Spleen (tissue), 11 donors: ENCODE results near the gene POLA1. TPM values are rescaled to one million over a fixed set of nuclear protein-coding genes. Genes with fewer than 3 reads are reported as not detected.

Experiments used
- DNase-seq: peaks from one replicate; pipeline ENCODE4 v3.0.0-alpha.2; 2020
- H3K27ac ChIP-seq, 8 donors: fragments of 200-600 bp; sonication (generic) in 7 of 8; 1 replicate in 4 of 8; 2 replicates in 4 of 8; pipeline versions ENCODE4 v1.5.0 to v1.8.0; 2016 to 2021; ENCODE audit warnings: inconsistent platforms in 4 of 8, mild to moderate bottlenecking in 4 of 8, moderate library complexity in 1 of 8
- H3K27me3 ChIP-seq, 7 donors: fragments of 200-600 bp; sonication (generic) in 6 of 7; replicated peaks in 1 of 7; 1 replicate in 4 of 7; 2 replicates in 3 of 7; pipeline versions ENCODE4 v1.5.0 to v1.8.0; 2016 to 2021; ENCODE audit warnings: inconsistent platforms in 3 of 7, mild to moderate bottlenecking in 1 of 7
- H3K36me3 ChIP-seq, 6 donors: fragments of 200-600 bp; sonication (generic) in 5 of 6; 1 replicate in 4 of 6; 2 replicates in 2 of 6; pipeline versions ENCODE4 v1.5.0 to v1.8.0; 2016 to 2021; ENCODE audit warnings: inconsistent platforms in 2 of 6
- H3K4me1 ChIP-seq, 6 donors: fragments of 200-600 bp; sonication (generic) in 5 of 6; 1 replicate in 3 of 6; 2 replicates in 3 of 6; pipeline versions ENCODE4 v1.5.0 to v1.8.0; 2016 to 2021; ENCODE audit warnings: inconsistent platforms in 3 of 6
- H3K4me3 ChIP-seq, 8 donors: fragments of 200-600 bp; sonication (generic) in 7 of 8; 1 replicate in 4 of 8; 2 replicates in 4 of 8; pipeline versions ENCODE4 v1.5.0 to v1.8.0; 2016 to 2021; ENCODE audit warnings: inconsistent platforms in 4 of 8, mild to moderate bottlenecking in 4 of 8, moderate library complexity in 2 of 8
- H3K9me3 ChIP-seq, 8 donors: fragments of 200-600 bp; sonication (generic) in 7 of 8; 1 replicate in 4 of 8; 2 replicates in 4 of 8; pipeline versions ENCODE4 v1.5.0 to v1.8.0; 2016 to 2021; ENCODE audit warnings: inconsistent platforms in 4 of 8
- POLR2A ChIP-seq, 3 donors: fragments of 450-650 bp; IDR thresholded peaks; one replicate each; pipeline ENCODE4 v1.5.1; 2017; ENCODE audit warnings: antibody characterized with exemption in 3 of 3, mild to moderate bottlenecking in 1 of 3
- POLR2AphosphoS5 ChIP-seq, 3 donors: sonication (generic); formaldehyde crosslinking; IDR thresholded peaks; one replicate each; pipeline ENCODE4 v1.5.1; 2017; ENCODE audit warnings: antibody characterized with exemption in 3 of 3
- WGBS, 5 donors: extraction: QIAGEN DNeasy Blood & Tissue Kit in 3 of 5; methylation state at CpG; one replicate each; pipeline versions ENCODE4 v1.1.5 to v1.1.7; 2013 to 2018; 5-methylcytosine and 5-hydroxymethylcytosine counted together
- intact Hi-C: fragments of 100-400 bp; cut with DNase I; formaldehyde crosslinking; loops from one replicate; pipeline ENCODE4 v1.15.0; 2023; ENCODE audit warnings: low total_unique reads
- polyA plus RNA-seq, 3 donors: library from polyadenylated mRNA; stranded (reverse); fragments of 200-250 nt; gene quantifications; one replicate each; pipeline ENCODE4 v1.2.1, GENCODE V29; 2013
- total RNA-seq, 7 donors: library from RNA; depleted of rRNA in 3 of 7; stranded (reverse); fragments of >200 nt in 3 of 7; fragmentation: NEBNext Ultra II Directional in 4 of 7; extraction: Animal tissue kit (Norgen Biotek cat#: 25700) in 4 of 7; gene quantifications; one replicate each; pipeline versions ENCODE4 v1.1.0 to v1.2.1, GENCODE V29; 2016 to 2021
- TF ChIP-seq, protein P1 (sequence below), 11 experiments: fragments of 200-600 bp in 7 of 11; fragments of 450-650 bp in 4 of 11; sonication (generic) in 4 of 11; IDR thresholded peaks in 8 of 11; conservative IDR thresholded peaks in 3 of 11; 1 replicate in 7 of 11; 2 replicates in 4 of 11; pipeline versions ENCODE4 v1.4.0 to v1.8.0; 2016 to 2021; ENCODE audit warnings: antibody characterized with exemption in 11 of 11, inconsistent platforms in 4 of 11, mild to moderate bottlenecking in 1 of 11
- donor health status: healthy with polysubstance abuse.
- donor health status: DM: no; HTN: no; CAD: no; lungs with moderate emphysema.
- donor health status: DM: no; HTN: no; CAD: no.
- donor health status: Bipolar disorder and iron deficiency.
- donor health status: healthy.
- donor health status: DM: no; HTN: no; CAD: no.
- donor health status: DM: yes; HTN: yes; CAD: no.

Gene POLA1
- total and polyA plus RNA-seq, 10 donors: 2.1 to 15.4 (median 10.6) TPM

DNA sequence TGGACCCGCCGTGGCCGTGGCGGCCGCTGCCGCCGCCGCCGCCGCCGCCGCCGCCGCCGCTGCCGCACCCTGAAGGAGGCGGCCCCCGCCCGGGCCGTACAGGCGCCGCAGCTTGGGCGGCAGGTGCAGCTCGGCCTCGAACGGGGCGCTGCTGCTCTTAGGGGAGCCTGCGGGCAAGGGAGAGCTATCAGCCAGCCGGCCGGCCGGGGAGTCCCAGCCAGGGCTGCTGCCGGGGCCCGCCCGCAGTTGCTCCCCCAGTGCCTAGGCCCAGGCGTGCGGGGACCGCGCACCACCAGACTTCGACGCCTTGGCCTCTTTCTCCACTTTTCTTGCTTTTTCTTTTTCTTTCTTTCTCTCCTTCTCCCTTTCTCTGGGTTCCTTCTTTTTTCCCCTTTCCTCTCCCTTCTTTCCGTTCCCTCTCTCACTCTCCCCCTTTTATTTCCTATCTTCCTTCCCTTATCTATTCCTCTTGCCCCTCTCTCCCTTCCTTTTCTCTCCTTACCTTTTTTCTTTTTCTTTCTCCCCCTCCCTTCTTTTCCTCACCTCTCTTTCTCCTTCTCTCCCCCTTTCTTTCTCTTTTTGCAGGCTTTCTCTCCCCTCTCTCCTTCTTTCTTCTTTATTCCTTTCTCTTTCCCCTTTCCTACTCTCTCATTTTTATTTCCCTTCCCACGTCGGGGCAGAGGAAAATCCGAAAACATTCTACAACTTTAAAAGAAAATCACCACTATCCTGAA, 320.1 kb downstream of the POLA1 start:
- intact Hi-C loops: no loop called here
- Histone ChIP-seq H3K4me1 (peaks cover 3 to 45% (median 20%) of the 10 kb centered on the region in 6 donors), H3K27me3 (peaks cover 4 to 99% (median 89%) of the 10 kb centered on the region in 7 donors), H3K27ac (no peak overlapping the region), H3K4me3 (peak overlapping the region in 1 of 8 donors; percentile 66), H3K9me3 (peaks cover 0 to 6% (median 0%) of the 10 kb centered on the region in 8 donors), H3K36me3 (no peaks in the 10 kb centered on the region)
- DNase-seq: no peak
- TF ChIP-seq POLR2AphosphoS5 (IDR thresholded peaks at IDR 0.05): no peak
- no peak for TF ChIP-seq POLR2A (IDR thresholded peaks at IDR 0.05)
- 4 to 37% (median 7%) methylated on average over 8 to 44 of the region's 44 CpGs for WGBS, 5 donors

DNA sequence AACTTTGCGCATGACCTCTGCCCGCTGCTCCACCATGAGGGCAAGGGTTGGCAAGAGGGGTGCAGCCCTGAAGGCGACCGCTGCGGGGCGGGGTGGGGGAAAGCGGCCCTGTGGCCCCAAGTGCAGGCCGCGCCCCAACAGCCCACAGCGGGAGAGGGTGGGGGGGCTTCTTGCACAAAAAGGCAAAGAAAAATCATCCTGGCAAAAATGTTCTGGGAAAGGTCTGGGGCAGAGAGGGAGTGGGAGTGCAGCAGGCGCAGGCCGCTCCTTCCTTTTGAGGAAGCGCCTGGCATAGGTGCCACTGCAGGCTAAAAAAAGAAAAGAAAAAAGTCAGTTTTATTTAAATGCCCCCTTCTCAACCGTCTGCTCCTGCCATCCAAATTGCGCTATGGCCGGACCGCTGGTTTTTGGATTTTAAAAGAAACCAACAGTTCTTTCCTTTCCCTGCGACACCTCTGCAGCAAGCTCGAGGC, 320.7 kb downstream of the POLA1 start:
- H3K36me3 ChIP-seq: no peaks in the 10 kb centered on the region
- WGBS, 5 donors: 24 to 45% (median 28%) methylated on average over 9 to 19 of the region's 19 CpGs
- intact Hi-C loops: no loop called here
- no peak overlapping the region for H3K4me3 ChIP-seq
- peaks cover 0 to 6% (median 0%) of the 10 kb centered on the region in 8 donors for H3K9me3 ChIP-seq
- no peak for DNase-seq
- H3K4me1 ChIP-seq: peaks cover 3 to 45% (median 20%) of the 10 kb centered on the region in 6 donors
- no peak overlapping the region for H3K27ac ChIP-seq
- H3K27me3 ChIP-seq: peaks cover 4 to 99% (median 90%) of the 10 kb centered on the region in 7 donors
- TF ChIP-seq POLR2AphosphoS5 (IDR thresholded peaks at IDR 0.05) (no peak), POLR2A (IDR thresholded peaks at IDR 0.05) (no peak)
- TF ChIP-seq, protein P1, sequence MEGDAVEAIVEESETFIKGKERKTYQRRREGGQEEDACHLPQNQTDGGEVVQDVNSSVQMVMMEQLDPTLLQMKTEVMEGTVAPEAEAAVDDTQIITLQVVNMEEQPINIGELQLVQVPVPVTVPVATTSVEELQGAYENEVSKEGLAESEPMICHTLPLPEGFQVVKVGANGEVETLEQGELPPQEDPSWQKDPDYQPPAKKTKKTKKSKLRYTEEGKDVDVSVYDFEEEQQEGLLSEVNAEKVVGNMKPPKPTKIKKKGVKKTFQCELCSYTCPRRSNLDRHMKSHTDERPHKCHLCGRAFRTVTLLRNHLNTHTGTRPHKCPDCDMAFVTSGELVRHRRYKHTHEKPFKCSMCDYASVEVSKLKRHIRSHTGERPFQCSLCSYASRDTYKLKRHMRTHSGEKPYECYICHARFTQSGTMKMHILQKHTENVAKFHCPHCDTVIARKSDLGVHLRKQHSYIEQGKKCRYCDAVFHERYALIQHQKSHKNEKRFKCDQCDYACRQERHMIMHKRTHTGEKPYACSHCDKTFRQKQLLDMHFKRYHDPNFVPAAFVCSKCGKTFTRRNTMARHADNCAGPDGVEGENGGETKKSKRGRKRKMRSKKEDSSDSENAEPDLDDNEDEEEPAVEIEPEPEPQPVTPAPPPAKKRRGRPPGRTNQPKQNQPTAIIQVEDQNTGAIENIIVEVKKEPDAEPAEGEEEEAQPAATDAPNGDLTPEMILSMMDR (IDR thresholded peaks at IDR 0.05 in 8 of 11, conservative IDR thresholded peaks at IDR 0.05 in 3 of 11): no peak

DNA sequence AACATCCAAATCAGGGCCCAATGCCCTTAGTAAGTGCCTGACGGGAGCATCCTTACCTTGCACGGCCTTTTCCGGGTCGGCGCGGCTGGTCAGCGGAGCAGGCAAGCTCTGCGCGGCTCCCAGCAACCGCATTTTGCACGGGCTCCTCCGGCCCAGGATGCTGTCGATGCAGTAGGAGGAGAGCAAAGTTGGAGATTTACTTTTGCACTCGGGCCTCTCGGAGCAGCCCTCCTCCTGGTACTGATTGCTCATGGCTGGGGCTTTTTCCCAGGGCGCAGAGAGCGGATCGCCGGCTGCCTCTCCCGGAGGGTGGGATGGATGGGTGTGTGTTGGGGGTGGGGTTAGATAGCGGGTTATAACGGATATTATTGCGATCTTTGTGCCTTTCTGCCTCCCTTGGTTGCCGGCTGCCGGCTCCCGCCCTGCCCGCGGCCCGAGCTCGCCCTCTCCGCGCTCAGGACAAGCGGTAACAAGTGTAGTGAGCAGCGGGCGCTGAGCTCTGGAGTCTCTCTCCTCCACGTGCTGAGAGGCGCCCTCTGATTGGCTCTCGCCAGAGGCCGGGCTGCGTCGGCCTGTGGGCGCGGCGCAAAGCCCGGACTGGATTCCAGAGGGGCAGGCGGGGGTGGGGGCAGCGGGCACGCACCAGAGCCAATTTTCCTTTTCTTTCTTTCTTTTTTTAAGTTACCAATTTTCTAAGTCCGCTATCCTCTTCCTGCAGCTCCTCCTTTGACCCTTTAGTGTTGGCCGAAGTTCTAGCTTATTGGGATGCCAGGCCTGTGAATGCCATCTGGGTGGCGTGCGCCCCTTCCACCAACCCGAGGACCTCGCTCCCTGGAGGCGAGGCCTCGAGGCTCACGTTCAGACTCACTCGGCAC, 322.0 kb downstream of the POLA1 start, which contains the start of gene ARX:
Gene ARX, minus strand, starts transcription at position 480 of the 875 bp plus-strand sequence. Its CDS starts 228 bp downstream, at position 252.
- Histone ChIP-seq H3K4me1 (peaks cover 3 to 56% (median 24%) of the 10 kb centered on the region in 6 donors), H3K9me3 (peaks cover 0 to 6% (median 0%) of the 10 kb centered on the region in 8 donors), H3K36me3 (no peaks in the 10 kb centered on the region), H3K4me3 (peak within 1 kb of the TSS in 1 of 8 donors; percentile 44), H3K27me3 (peaks cover 8 to 99% (median 92%) of the 10 kb centered on the region in 7 donors), H3K27ac (no peak within 1 kb of the TSS)
- intact Hi-C loops: no loop called here
- no peak for DNase-seq
- WGBS, 5 donors: 5 to 34% (median 9%) methylated on average over 14 to 58 of the region's 58 CpGs
- peak in 1 of 3 donors; percentile 24 for TF ChIP-seq POLR2AphosphoS5 (IDR thresholded peaks at IDR 0.05)
- TF ChIP-seq, protein P1 (IDR thresholded peaks at IDR 0.05 in 8 of 11, conservative IDR thresholded peaks at IDR 0.05 in 3 of 11): no peak
- no peak for TF ChIP-seq POLR2A (IDR thresholded peaks at IDR 0.05)

DNA sequence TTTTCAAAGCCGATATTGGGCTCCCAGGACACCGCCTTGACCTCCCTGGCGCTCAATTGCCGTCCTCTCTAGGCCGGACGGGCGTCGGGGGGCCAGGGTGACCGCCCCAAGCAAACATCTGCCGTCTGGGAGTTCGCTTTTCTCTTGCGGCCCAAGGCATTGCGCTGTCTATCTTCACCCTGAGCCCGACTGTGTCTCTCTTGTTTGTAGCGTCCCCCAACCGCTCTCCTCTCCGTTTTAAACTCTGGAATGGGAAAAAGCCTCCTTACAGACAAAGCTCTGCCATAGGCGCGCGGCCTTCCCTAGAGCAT, 322.6 kb downstream of the POLA1 start:
- H3K27ac ChIP-seq: no peak overlapping the region
- H3K36me3 ChIP-seq: no peaks in the 10 kb centered on the region
- TF ChIP-seq, protein P1 (IDR thresholded peaks at IDR 0.05 in 8 of 11, conservative IDR thresholded peaks at IDR 0.05 in 3 of 11): no peak
- TF ChIP-seq POLR2A (IDR thresholded peaks at IDR 0.05): no peak
- no peak for TF ChIP-seq POLR2AphosphoS5 (IDR thresholded peaks at IDR 0.05)
- DNase-seq: no peak
- H3K27me3 ChIP-seq: peaks cover 10 to 99% (median 92%) of the 10 kb centered on the region in 7 donors
- no peak overlapping the region for H3K4me3 ChIP-seq
- intact Hi-C loops: no loop called here
- WGBS, 5 donors: 20 to 55% (median 34%) methylated on average over 14 to 20 of the region's 20 CpGs
- H3K4me1 ChIP-seq: peaks cover 3 to 60% (median 27%) of the 10 kb centered on the region in 6 donors
- peaks cover 0 to 6% (median 0%) of the 10 kb centered on the region in 8 donors for H3K9me3 ChIP-seq
